Type B pancreatic cell (in vitro differentiated cells): ENCODE results near the gene CAMK1. TPM values are rescaled to one million over a fixed set of nuclear protein-coding genes. Genes with fewer than 3 reads are reported as not detected.

ENCODE experiments used
- DNase-seq: peaks from one replicate; pipeline ENCODE4 v3.0.0; 2021; ENCODE audit warnings: mixed read lengths; ENCODE audit not compliant: unreplicated experiment; ENCODE audit errors: extremely low spot score
- H3K27ac Mint-ChIP-seq: 2 replicates; pipeline ENCODE4 v1.8.0; 2021; ENCODE audit warnings: mild to moderate bottlenecking, mixed read lengths
- H3K27me3 Mint-ChIP-seq: 2 replicates; pipeline ENCODE4 v1.8.0; 2021; ENCODE audit warnings: mixed read lengths
- H3K36me3 Mint-ChIP-seq: 2 replicates; pipeline ENCODE4 v1.8.0; 2021; ENCODE audit warnings: mixed read lengths
- H3K4me1 Mint-ChIP-seq: one replicate; pipeline ENCODE4 v1.8.0; 2021; ENCODE audit warnings: mixed read lengths; ENCODE audit not compliant: unreplicated experiment
- H3K4me3 Mint-ChIP-seq: 2 replicates; pipeline ENCODE4 v1.8.0; 2021; ENCODE audit warnings: mild to moderate bottlenecking, mixed read lengths
- H3K9me3 Mint-ChIP-seq: 2 replicates; pipeline ENCODE4 v1.8.0; 2021; ENCODE audit warnings: mixed read lengths
- total RNA-seq: library from RNA; stranded (reverse); gene quantifications from 2 replicates; pipeline ENCODE4 v1.2.1, GENCODE V29; 2021; ENCODE audit warnings: low replicate concordance
- TF ChIP-seq, protein P1 (sequence below): fragments of 200-600 bp; sonication (generic); conservative IDR thresholded peaks from 2 replicates; pipeline ENCODE4 v1.5.0; 2021; ENCODE audit warnings: antibody characterized with exemption, mild to moderate bottlenecking

Gene CAMK1
- total RNA-seq, 1 donor from 2014 or later = 9.1 TPM

DNA sequence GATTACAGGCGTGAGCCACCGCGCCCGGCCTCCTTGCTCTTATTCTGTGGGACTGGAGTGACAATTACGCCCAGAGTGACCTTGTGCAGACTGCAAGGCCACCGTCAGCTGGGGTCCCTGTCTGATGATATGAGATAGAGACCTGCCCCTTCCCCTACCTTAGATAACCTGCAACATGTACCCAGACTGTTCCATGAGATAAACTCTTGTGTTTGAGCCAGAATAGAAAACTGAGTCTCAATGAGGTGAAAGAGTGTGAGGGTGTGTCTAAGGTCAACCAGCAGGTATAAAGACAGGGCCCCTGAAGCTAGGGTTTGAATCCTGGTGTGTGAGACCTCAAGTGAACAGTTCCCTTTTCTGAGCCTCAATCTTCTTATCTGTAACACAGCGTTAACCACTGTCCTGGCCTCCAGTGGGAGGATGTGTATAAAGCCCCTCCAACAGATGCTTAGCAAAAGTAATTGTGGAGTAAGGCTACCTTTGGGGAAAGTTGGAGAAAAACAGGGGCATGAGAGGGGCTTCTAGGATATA lies 16.5 kb upstream of the CAMK1 start:
- peaks cover 32% of the 10 kb centered on the region for H3K36me3 Mint-ChIP-seq
- no peak overlapping the region for H3K4me3 Mint-ChIP-seq
- TF ChIP-seq, protein P1, sequence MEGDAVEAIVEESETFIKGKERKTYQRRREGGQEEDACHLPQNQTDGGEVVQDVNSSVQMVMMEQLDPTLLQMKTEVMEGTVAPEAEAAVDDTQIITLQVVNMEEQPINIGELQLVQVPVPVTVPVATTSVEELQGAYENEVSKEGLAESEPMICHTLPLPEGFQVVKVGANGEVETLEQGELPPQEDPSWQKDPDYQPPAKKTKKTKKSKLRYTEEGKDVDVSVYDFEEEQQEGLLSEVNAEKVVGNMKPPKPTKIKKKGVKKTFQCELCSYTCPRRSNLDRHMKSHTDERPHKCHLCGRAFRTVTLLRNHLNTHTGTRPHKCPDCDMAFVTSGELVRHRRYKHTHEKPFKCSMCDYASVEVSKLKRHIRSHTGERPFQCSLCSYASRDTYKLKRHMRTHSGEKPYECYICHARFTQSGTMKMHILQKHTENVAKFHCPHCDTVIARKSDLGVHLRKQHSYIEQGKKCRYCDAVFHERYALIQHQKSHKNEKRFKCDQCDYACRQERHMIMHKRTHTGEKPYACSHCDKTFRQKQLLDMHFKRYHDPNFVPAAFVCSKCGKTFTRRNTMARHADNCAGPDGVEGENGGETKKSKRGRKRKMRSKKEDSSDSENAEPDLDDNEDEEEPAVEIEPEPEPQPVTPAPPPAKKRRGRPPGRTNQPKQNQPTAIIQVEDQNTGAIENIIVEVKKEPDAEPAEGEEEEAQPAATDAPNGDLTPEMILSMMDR = no peak
- H3K9me3 Mint-ChIP-seq = no peaks in the 10 kb centered on the region
- no peaks in the 10 kb centered on the region for H3K4me1 Mint-ChIP-seq
- no peak for DNase-seq
- H3K27me3 Mint-ChIP-seq = no peaks in the 10 kb centered on the region
- no peak overlapping the region for H3K27ac Mint-ChIP-seq

DNA sequence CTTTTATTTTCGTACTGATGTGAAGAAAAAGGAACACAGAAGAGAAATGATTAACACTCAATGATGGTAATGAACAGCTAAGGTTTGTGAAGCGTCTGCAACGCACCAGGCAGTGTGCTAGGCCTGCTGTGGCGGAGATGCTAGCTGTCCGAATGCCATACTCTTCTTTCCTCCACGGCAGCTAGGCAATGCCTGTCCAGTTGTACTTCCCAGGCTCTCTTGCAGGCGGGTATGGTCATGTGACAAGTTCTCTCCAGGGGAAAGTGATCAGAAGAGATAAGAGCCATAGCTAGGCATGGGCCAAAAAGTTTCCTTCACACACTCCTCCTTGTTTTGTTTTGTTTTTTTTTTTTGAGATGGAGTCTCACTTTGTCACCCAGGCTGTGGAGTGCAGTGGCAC lies 15.9 kb upstream of the CAMK1 start:
- Mint-ChIP-seq H3K36me3 (peaks cover 32% of the 10 kb centered on the region), H3K9me3 (no peaks in the 10 kb centered on the region), H3K27ac (no peak overlapping the region), H3K27me3 (no peaks in the 10 kb centered on the region), H3K4me1 (no peaks in the 10 kb centered on the region), H3K4me3 (no peak overlapping the region)
- TF ChIP-seq, protein P1 = no peak
- no peak for DNase-seq

DNA sequence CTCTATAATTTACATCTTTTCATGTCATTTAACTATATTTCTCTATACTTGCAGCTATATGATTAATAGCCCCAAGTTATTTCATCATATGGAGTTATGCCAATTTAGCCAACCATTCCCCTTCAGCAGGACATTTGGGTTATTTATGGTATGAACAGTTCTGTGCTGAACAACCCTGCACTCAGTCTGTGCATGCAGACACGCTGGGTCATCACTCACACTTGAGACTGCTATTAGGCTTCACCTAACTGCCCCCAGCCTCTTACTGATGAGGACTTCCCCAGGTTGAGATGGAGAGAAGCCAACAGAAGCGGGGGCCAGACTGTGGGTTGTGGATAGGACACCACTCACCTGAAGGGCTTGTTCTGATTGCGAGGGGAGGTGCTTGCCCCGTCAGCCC lies 15.2 kb upstream of the CAMK1 start:
- Mint-ChIP-seq H3K27ac (no peak overlapping the region), H3K4me3 (no peak overlapping the region), H3K36me3 (peaks cover 32% of the 10 kb centered on the region), H3K9me3 (no peaks in the 10 kb centered on the region), H3K4me1 (no peaks in the 10 kb centered on the region), H3K27me3 (no peaks in the 10 kb centered on the region)
- TF ChIP-seq, protein P1 = no peak
- no peak for DNase-seq

DNA sequence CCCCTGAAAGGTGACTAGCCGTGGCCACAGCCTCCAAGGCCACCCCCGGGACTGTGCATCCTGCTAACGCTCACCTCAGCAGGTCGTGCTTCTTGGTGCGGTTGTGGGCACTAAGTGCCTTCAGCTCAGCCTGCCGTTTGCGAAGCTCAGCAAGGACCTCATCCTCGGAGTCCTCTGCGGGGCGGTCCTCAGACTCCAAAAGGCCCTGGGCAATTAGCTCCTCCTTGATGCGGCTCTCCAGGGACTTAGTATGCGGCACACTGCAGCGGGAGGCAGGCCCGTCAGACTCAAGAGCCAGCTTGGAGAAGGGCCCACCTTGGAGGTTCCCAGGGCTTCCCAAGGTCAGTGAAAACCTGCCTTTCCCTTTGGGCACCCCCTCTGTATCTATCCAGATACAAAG lies 14.2 kb upstream of the CAMK1 start:
- no peaks in the 10 kb centered on the region for H3K4me1 Mint-ChIP-seq
- peaks cover 28% of the 10 kb centered on the region for H3K36me3 Mint-ChIP-seq
- no peak overlapping the region for H3K27ac Mint-ChIP-seq
- H3K4me3 Mint-ChIP-seq = no peak overlapping the region
- no peaks in the 10 kb centered on the region for H3K9me3 Mint-ChIP-seq
- TF ChIP-seq, protein P1 = no peak
- no peaks in the 10 kb centered on the region for H3K27me3 Mint-ChIP-seq
- no peak for DNase-seq

DNA sequence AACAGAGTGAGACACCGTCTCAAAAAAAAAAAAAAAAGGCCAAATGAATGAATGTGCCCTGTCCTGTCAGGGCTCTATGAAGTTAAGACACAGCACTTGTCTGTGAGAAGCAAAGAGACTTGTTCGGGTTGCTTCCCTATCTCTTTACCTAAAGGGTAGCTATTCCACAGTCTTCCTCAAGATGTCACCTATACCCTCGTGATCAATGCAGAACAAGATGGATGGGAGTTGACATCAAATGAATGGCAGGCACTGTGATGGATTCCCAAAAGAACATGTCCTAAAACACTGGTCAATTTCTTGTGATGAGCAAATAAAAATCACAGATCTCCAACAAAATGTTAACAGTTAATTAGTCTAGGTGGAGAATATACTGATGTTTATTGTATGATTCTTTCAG lies 13.0 kb upstream of the CAMK1 start:
- no peak overlapping the region for H3K4me3 Mint-ChIP-seq
- H3K9me3 Mint-ChIP-seq = no peaks in the 10 kb centered on the region
- no peaks in the 10 kb centered on the region for H3K27me3 Mint-ChIP-seq
- DNase-seq = no peak
- TF ChIP-seq, protein P1 = no peak
- no peaks in the 10 kb centered on the region for H3K4me1 Mint-ChIP-seq
- H3K27ac Mint-ChIP-seq = no peak overlapping the region
- peaks cover 27% of the 10 kb centered on the region for H3K36me3 Mint-ChIP-seq
